C4-2B (cell line): ENCODE data around the gene ANKEF1.

Experiments used
- H3K27ac ChIP-seq: fragments of 450-650 bp; 2 replicates; pipeline ENCODE4 v1.5.1; 2017
- CTCF ChIP-seq: fragments of 450-650 bp; conservative IDR thresholded peaks from 2 replicates; pipeline ENCODE4 v1.5.1; 2017; ENCODE audit warnings: mild to moderate bottlenecking
- ZFX ChIP-seq: fragments of 450-650 bp; IDR thresholded peaks from 2 replicates; pipeline ENCODE4 v1.6.1; 2017

ANKEF1 gene

GRCh38 chr20:10063482-10063881 lies 28.7 kb downstream of the ANKEF1 start:
- H3K27ac ChIP-seq: no peak overlapping the region
- no peak for TF ChIP-seq CTCF
- TF ChIP-seq ZFX: no peak

- no peak overlapping the region for H3K27ac ChIP-seq
- TF ChIP-seq ZFX: no peak
- no peak for TF ChIP-seq CTCF
Measured at GRCh38 chr20:10064611-10065010, 29.8 kb downstream of the ANKEF1 start.

- TF ChIP-seq CTCF: no peak
- no peak for TF ChIP-seq ZFX
- H3K27ac ChIP-seq: no peak overlapping the region
Measured at GRCh38 chr20:10065154-10065833, 30.5 kb downstream of the ANKEF1 start.

- no peak for TF ChIP-seq ZFX
- no peak for TF ChIP-seq CTCF
Measured at GRCh38 chr20:10067321-10067720, 32.5 kb downstream of the ANKEF1 start.

GRCh38 chr20:10074513-10074912 lies 39.7 kb downstream of the ANKEF1 start:
- H3K27ac ChIP-seq: no peak overlapping the region
- TF ChIP-seq ZFX (no peak), CTCF (no peak)

More at GRCh38 chr20:10067321-10067720, 32.5 kb downstream of the ANKEF1 start:
- no peak overlapping the region for H3K27ac ChIP-seq

GRCh38 chr20:10075606-10076005 lies 40.8 kb downstream of the ANKEF1 start:
- no peak overlapping the region for H3K27ac ChIP-seq
- TF ChIP-seq CTCF (no peak), ZFX (no peak)

- TF ChIP-seq ZFX: no peak
- TF ChIP-seq CTCF: no peak
- H3K27ac ChIP-seq: no peak overlapping the region
Measured at GRCh38 chr20:10076126-10077080, 41.6 kb downstream of the ANKEF1 start.
